LNCaP clone FGC (cell line): Measurements from ENCODE around the gene CNIH3.

ENCODE experiments used
- DNase-seq: peaks from one replicate; pipeline ENCODE4 v3.0.0-alpha.2; 2011; ENCODE audit warnings: low read depth
- H3K4me3 ChIP-seq: 2 replicates; pipeline ENCODE4 v1.5.1; 2011; ENCODE audit warnings: mild to moderate bottlenecking, low read depth, low read length, control low read depth
- TF ChIP-seq, protein P1 (sequence below): IDR thresholded peaks from 2 replicates; pipeline ENCODE4 v1.5.1; 2012; ENCODE audit warnings: mild to moderate bottlenecking; ENCODE audit not compliant: control insufficient read depth, insufficient read depth; ENCODE audit errors: extremely low read depth

CNIH3 gene

DNA sequence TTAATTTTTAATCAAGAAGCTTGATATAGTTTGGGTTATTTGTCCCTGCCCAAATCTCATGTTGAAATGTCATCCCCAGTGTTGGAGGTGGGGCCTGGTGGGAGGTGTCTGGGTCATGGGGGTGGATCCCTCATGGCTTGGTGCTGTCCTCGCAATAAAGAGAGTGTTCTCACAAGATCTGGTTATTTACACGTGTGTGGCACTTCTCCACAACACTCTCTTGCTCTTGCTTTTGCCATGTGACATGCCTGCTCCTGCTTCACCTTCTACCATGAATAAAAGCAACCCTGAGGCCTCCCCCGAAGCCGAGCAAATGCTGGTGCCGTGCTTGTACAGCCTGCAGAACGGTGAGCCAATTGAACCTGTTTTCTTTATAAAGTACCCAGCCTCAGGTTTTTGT is 2.6 kb upstream of the CNIH3 start:
- TF ChIP-seq, protein P1, sequence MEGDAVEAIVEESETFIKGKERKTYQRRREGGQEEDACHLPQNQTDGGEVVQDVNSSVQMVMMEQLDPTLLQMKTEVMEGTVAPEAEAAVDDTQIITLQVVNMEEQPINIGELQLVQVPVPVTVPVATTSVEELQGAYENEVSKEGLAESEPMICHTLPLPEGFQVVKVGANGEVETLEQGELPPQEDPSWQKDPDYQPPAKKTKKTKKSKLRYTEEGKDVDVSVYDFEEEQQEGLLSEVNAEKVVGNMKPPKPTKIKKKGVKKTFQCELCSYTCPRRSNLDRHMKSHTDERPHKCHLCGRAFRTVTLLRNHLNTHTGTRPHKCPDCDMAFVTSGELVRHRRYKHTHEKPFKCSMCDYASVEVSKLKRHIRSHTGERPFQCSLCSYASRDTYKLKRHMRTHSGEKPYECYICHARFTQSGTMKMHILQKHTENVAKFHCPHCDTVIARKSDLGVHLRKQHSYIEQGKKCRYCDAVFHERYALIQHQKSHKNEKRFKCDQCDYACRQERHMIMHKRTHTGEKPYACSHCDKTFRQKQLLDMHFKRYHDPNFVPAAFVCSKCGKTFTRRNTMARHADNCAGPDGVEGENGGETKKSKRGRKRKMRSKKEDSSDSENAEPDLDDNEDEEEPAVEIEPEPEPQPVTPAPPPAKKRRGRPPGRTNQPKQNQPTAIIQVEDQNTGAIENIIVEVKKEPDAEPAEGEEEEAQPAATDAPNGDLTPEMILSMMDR: no peak
- H3K4me3 ChIP-seq: no peak overlapping the region
- no peak for DNase-seq

DNA sequence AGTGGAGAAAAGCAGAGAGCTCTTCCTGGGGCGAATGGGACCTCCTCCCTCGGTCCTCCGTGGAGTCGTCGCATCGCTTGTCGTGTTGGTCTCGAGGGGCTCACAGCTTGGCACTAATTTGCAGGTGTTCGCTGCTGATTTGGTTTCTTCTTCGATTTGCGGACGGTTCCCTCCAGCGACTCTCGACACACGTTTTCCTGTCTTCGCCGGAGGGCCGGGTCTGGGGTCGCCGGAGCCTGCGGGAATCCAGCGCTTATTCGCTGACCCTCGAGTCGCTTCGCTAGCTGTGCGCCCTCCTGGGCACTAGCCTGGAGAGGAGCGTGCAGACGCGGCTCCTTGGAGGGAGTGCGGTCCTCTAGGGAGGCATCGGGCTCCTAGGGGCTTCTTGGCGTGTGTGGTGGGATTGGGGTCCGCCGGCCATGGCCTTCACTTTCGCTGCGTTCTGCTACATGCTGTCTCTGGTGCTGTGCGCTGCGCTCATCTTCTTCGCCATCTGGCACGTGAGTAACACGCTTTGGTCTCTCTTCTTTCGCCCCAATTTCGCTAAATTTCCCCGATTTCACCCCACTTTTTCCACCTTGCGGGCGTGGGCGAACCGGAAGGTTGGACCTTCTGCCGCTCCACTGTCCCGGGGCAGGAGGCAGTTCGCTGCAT is 766 bp downstream of the CNIH3 start:
- H3K4me3 ChIP-seq: peak overlapping the region; percentile 45
- TF ChIP-seq, protein P1: no peak
- DNase-seq: no peak

DNA sequence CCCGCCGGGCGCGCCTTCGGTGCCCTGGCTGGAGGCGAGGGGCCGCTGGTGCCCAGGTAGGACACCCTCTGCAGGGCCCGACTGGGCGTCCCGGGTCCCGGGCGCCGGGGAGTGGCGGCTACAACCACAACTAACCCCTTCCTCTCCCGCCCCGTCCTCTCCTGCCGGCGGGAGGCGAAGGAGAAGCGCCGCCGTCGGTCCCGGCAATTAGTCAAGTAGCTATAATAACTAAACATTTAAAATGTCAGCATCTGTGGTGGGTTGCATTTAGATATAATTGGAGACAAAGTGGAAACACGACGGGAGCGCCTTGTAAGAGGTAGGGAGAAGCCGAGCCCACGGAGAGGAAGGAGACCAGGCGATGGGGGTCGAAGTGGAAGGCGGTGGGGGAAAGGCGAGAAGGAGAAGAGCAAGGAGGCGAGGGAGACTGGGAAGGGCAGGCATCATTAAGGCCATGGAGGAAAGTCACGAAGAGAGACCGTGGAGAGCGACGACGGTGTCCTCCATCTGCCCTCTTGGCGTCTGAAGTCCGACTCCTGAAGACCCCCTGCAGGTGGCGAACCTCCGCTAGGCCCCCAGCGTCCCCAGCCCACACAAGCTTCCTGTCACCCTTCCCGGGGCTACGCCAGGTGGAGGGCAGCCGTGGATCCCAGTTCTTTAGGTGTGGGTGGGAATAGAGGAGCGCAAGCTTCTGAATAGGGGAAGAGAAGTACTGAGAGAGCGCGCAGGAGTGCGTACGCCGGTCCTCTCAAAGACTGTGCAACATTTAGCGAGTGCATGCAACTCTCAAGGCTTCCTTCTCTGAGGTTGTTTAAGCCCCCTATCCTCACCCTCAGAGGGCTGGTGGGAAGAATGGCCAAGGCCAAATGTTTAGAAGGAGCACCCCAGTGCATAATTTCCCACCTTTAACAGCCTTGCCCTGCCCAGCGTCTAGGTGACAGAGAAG is 1.6 kb downstream of the CNIH3 start:
- H3K4me3 ChIP-seq: no peak overlapping the region
- TF ChIP-seq, protein P1: no peak
- DNase-seq: no peak

- no peak for DNase-seq
- H3K4me3 ChIP-seq: no peak overlapping the region
These were observed 3.1 kb downstream of the CNIH3 start for GRCh38 chr1:224619209-224619608.

DNA sequence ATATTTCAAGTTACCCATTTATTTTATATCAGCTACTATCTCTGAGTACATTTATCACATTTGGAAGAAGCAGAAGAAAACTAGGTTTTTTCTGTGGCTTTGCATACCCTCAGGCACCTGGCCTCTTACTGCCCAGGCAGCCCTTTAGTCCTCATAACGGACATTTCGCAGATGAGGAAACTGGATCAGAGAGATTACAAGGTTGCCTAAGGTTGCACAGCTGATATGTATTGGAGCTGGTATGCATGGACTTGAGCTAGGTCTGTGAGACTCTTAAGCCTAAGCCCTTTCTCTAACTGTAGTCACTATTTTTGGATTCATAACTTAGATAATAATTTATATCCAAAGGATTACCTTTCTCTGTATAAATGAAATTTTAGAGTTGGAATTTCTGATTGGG is 4.0 kb downstream of the CNIH3 start:
- no peak for DNase-seq
- no peak overlapping the region for H3K4me3 ChIP-seq
- TF ChIP-seq, protein P1: no peak

More at GRCh38 chr1:224619209-224619608, 3.1 kb downstream of the CNIH3 start:
- TF ChIP-seq, protein P1: no peak

- TF ChIP-seq, protein P1: no peak
- peak; percentile 45 for DNase-seq
- H3K4me3 ChIP-seq: no peak overlapping the region
These were observed 5.9 kb downstream of the CNIH3 start for GRCh38 chr1:224621813-224622682.
